Stimulated activated effector memory CD8-positive, alpha-beta T cell treated with anti-CD3 and anti-CD28 coated beads, Interleukin-12 subunit alpha, Interleukin-12 subunit beta, amount 100 ng/mL, for 72 hours (primary cell): ENCODE results near the gene C17orf75.
A peak's percentile ranks its signal among the peaks of the same experiment; 100 is the strongest.
"Not testable (repeated sequence)": the region's sequence is repeated elsewhere in the genome, so short reads cannot be mapped to it uniquely, and the experiment has no call there.

Experiments
- ATAC-seq: fragments of 150-1000 bp; cut with Tn5 transposase; 2 replicates; pipeline ENCODE4 v1.10.0; 2021
- DNase-seq, 2 donors: peaks; one replicate each; pipeline ENCODE4 v3.0.0; 2021 to 2022; ENCODE audit warnings: low spot score in 2 of 2
- H3K27ac Mint-ChIP-seq: one replicate; pipeline ENCODE4 v1.8.0; 2022; ENCODE audit warnings: mild to moderate bottlenecking, mixed read lengths
- H3K36me3 Mint-ChIP-seq: one replicate; pipeline ENCODE4 v1.8.0; 2022; ENCODE audit warnings: mild to moderate bottlenecking, mixed read lengths
- H3K4me1 Mint-ChIP-seq: one replicate; pipeline ENCODE4 v1.8.0; 2022; ENCODE audit warnings: mixed read lengths
- H3K4me3 Mint-ChIP-seq: one replicate; pipeline ENCODE4 v1.8.0; 2022; ENCODE audit warnings: mild to moderate bottlenecking, mixed read lengths
- H3K9me3 Mint-ChIP-seq: one replicate; pipeline ENCODE4 v1.8.0; 2022; ENCODE audit warnings: mixed read lengths

The C17orf75 gene

DNA sequence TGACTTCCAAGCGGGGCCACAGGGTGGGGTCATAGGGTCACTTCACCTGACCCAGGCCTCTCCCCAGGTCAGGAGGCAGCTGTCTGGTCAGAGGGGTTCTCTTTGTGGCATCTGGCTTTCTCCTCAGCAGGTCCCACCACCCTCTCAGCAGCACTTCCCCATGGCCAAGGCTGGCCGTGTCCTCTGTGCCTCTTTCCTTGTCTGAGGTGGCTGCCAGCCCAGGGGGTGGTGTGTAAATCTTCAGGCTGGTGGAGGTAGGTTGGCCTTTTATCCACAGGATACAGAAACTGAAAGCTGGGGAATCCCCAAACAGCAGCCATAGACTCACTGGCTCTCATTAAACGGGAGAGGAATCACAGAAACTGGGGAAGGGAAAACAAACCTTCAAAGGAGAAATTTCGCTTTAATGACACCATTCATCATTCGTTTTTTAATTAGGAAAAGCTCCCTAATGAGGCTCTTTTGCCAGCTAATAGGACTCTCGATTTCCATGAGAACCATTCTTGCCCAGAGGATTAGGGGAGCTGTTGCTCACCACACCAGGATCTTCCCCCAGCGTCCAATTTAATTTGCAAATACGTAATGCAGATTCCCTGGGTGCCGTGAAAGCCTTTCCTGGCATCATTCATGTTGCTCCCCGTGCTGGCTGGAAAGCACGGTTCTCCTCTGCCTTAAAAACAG is 18.0 kb downstream of the C17orf75 start:
- H3K4me1 Mint-ChIP-seq, result peaks cover 25% of the 10 kb centered on the region
- peak overlapping the region; percentile 15 for H3K4me3 Mint-ChIP-seq
- DNase-seq (peak in 1 of 2 donors; percentile 57), ATAC-seq (peak; percentile 71)
- H3K27ac Mint-ChIP-seq, result peak overlapping the region; percentile 56
- no peaks in the 10 kb centered on the region for H3K36me3 Mint-ChIP-seq
- no peaks in the 10 kb centered on the region for H3K9me3 Mint-ChIP-seq

DNA sequence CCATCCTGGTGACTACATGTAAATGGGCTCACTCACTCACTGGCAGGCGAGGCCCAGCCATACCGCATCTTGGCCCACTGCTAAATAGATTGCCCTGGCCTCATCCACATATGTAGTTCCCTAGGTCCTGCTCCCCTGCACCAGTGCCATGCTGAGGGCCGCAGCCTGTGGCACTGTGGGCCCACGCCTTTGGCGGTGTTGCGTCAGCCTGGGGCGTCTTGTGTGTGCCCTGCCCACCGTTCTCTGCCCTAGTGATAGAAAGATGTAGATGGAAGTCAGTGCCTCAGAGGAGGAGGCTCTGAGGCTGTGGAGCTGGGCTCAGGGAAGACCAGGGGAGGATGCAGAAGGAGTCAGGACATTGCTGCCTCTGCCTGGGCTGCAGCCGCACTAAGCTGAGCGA is 18.9 kb downstream of the C17orf75 start:
- Mint-ChIP-seq H3K4me1 (peaks cover 25% of the 10 kb centered on the region), H3K9me3 (no peaks in the 10 kb centered on the region), H3K4me3 (no peak overlapping the region), H3K27ac (peak overlapping the region; percentile 53), H3K36me3 (no peaks in the 10 kb centered on the region)
- ATAC-seq (no peak), DNase-seq (no peak)

DNA sequence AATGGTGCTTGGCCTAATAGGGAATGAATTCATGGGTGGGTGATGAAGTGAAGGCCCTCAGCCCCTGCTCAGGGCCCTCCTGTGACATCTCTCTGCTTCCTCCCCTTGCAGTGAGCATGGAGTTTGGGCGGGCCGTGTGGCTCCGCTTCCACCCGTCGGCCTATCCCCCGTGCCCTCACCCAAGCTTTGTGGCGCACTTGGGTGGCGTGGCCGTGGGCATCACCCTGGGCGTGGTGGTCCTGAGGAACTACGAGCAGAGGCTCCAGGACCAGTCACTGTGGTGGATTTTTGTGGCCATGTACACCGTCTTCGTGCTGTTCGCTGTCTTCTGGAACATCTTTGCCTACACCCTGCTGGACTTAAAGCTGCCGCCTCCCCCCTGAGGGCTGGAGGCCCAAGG is 21.1 kb downstream of the C17orf75 start:
- H3K9me3 Mint-ChIP-seq, result no peaks in the 10 kb centered on the region
- H3K27ac Mint-ChIP-seq, result no peak overlapping the region
- H3K4me1 Mint-ChIP-seq, result peaks cover 25% of the 10 kb centered on the region

DNA sequence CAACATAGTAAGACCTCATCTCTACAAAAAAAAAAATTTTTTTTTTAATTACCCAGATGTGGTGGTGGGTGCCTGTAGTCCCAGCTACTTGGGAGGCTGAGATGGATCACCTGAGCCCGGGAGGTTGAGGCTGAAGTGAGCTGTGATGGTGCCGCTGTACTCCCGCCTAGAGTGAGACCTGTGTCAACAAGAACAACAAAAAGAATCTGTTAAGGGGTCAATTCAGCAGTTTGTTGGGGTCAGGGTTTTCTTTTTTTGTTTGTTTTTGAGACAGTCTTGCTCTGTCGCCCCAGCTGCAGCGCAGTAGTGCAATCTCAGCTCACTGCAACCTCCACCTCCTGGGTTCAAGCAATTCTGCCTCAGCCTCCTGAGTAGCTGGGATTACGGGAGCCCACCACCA is 21.9 kb downstream of the C17orf75 start:
- not testable (repeated sequence) for ATAC-seq, H3K27ac Mint-ChIP-seq, DNase-seq, H3K9me3 Mint-ChIP-seq, H3K4me3 Mint-ChIP-seq, H3K36me3 Mint-ChIP-seq
- H3K4me1 Mint-ChIP-seq, result peaks cover 25% of the 10 kb centered on the region

More for the DNA sequence above, 21.1 kb downstream of the C17orf75 start:
- DNase-seq (no peak), ATAC-seq (no peak)
- no peaks in the 10 kb centered on the region for H3K36me3 Mint-ChIP-seq
- H3K4me3 Mint-ChIP-seq, result no peak overlapping the region

DNA sequence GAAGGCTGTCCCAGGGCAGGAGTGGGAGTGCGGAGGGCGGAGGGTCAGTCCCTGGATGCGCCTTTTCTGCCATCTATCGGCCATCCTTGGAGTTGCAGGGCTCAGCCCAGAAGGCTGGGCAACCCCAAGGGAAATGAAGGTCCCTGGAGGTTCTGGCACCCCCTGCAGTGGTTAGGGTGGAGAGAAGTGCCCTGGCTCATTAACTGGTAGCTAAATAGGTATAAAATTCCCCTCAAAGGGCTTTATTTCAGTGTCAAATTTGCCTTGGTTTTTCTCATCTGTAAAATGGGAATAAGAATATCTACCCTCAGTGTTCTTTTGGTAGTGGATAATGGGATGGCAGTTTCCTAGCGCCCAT is 22.4 kb downstream of the C17orf75 start:
- Mint-ChIP-seq H3K4me1 (peaks cover 25% of the 10 kb centered on the region), H3K9me3 (no peaks in the 10 kb centered on the region), H3K4me3 (peak overlapping the region; percentile 56), H3K27ac (peak overlapping the region; percentile 32), H3K36me3 (no peaks in the 10 kb centered on the region)
- ATAC-seq (peak; percentile 89), DNase-seq (peak; percentile 82 to 93)

DNA sequence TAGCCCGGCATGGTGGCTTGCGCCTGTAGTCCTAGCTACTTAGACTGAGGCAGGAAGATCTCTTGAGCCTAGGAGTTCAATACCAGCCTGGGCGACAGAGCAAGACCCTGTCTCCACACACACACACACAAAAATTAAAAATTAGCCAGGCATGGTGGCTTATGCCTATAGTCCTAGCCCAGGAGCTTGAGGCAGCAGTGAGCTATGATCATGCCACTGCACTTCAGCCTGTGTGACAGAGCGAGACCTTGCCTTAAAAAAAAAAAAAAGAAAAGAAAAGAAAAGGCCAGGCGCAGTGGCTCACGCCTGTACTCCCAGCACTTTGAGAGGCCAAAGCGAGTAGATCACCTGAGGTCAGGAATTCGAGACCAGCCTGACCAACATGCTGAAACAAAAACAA is 23.9 kb downstream of the C17orf75 start:
- Mint-ChIP-seq H3K36me3 (no peaks in the 10 kb centered on the region), H3K4me1 (peaks cover 16% of the 10 kb centered on the region), H3K9me3 (no peaks in the 10 kb centered on the region), H3K4me3 (no peak overlapping the region), H3K27ac (no peak overlapping the region)
- ATAC-seq (no peak), DNase-seq (no peak)

DNA sequence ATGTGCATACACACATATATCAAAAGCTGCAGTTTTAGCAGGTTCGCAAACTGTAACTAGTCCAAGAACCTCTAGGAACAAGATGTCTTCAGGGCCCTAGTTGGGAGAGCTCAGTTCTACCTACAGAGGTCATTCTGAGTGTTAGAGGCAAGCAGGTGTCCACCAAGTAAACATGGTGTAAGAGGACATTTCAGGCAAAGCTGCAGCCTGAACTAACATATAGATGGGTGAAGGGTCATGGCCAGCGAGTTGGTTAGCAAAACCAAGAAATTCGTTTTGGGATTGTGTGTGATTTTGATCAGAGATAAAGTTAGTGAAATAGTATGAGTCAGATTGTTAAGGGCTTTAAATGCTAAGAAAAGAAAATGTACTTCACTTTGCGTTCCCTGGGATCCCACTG is 24.6 kb downstream of the C17orf75 start:
- H3K27ac Mint-ChIP-seq, result no peak overlapping the region
- no peak overlapping the region for H3K4me3 Mint-ChIP-seq
- ATAC-seq (no peak), DNase-seq (no peak)
- H3K36me3 Mint-ChIP-seq, result no peaks in the 10 kb centered on the region
- H3K9me3 Mint-ChIP-seq, result no peaks in the 10 kb centered on the region
- peaks cover 10% of the 10 kb centered on the region for H3K4me1 Mint-ChIP-seq

DNA sequence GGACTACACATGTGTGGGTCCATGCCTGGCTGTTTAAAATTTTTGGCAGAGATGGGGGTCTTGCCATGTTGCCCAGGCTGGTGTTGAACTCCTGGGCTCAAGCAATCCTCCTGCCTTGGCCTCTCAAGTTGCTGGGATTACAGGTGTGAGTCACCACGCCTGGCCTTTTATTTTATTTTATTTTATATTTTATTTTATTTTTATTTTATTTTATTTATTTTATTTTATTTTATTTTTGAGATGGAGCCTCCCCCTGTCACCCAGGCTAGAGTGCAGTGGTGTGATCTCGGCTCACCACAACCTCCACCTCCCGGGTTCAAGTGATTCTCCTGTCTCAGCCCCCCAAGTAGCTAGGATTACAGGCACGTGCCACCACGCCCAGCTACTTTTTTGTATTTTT is 25.3 kb downstream of the C17orf75 start:
- not testable (repeated sequence) for H3K9me3 Mint-ChIP-seq, H3K4me1 Mint-ChIP-seq, DNase-seq, H3K4me3 Mint-ChIP-seq, H3K36me3 Mint-ChIP-seq, H3K27ac Mint-ChIP-seq, ATAC-seq

DNA sequence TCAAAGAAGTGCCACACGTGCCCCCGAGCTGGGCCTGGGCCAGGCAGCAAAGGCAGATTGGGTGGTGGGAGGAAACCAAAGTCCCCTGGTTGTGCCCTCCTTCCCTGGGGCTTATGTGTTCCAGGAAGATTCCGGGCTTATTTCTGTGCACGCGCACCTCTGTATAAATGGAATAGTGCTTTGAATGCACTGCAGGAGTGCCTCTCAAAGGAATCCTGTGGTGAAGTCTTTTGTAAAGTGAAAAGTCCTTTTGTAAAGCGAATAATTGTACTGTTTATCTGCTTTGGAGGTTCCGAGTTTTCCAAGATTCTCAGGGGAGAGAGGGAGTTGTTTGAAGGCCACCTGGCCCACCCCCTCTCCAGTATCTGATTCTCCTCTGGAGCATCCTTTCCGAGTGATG is 26.8 kb downstream of the C17orf75 start:
- DNase-seq (no peak), ATAC-seq (no peak)
- no peak overlapping the region for H3K4me3 Mint-ChIP-seq
- H3K4me1 Mint-ChIP-seq, result peaks cover 6% of the 10 kb centered on the region
- no peaks in the 10 kb centered on the region for H3K9me3 Mint-ChIP-seq
- no peak overlapping the region for H3K27ac Mint-ChIP-seq
- H3K36me3 Mint-ChIP-seq, result no peaks in the 10 kb centered on the region

DNA sequence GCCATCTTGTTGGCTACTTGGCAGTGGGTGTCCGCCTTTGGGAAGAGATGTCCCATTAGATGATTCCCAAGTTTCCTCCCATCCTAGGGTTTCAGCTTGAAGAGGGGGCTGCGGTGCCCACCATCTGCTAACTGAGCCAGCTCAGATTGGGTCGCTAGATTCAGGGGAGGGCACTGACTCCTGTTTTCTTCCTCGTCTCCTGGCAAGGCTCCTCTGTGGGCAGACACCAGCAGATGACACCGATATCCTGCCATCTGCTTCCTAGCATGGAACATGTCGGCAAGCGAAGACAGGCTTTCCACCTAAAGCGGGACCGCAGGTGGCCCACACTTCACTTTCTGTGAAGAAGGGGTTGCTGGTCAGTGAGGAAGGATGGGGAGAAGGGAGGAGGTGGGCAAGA is 27.3 kb downstream of the C17orf75 start:
- DNase-seq, result no peak
- ATAC-seq, result no peak
- H3K4me1 Mint-ChIP-seq, result peaks cover 4% of the 10 kb centered on the region
- no peaks in the 10 kb centered on the region for H3K9me3 Mint-ChIP-seq
- H3K27ac Mint-ChIP-seq, result no peak overlapping the region
- no peak overlapping the region for H3K4me3 Mint-ChIP-seq
- no peaks in the 10 kb centered on the region for H3K36me3 Mint-ChIP-seq

DNA sequence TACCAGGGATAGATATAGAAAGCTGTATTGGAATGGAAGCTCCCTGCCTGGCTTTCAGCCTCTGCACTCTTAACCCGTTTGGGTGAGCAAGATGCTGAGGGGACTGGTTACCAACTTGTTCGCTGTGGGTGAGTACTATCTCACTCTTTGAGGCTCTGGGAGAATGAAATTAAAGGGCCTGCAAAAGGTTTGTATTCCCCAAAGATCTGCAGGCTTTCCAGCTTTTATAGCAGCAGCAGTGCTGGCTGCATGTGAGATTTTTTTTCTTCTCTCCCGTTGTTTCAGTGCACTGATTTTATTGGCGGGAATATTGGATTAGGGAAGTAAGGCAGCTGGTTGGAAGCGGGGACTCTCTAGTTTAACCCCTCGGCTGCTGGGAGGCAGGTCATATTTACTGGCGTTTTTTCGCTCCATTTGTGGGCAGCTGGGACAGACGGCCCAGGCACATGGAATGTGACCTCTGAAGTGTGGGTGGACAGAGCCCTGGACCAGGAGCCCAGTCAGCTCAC is 30.9 kb downstream of the C17orf75 start:
- no peaks in the 10 kb centered on the region for H3K9me3 Mint-ChIP-seq
- DNase-seq, result no peak
- H3K4me1 Mint-ChIP-seq, result no peaks in the 10 kb centered on the region
- no peak for ATAC-seq
- H3K4me3 Mint-ChIP-seq, result no peak overlapping the region
- H3K27ac Mint-ChIP-seq, result no peak overlapping the region
- no peaks in the 10 kb centered on the region for H3K36me3 Mint-ChIP-seq

DNA sequence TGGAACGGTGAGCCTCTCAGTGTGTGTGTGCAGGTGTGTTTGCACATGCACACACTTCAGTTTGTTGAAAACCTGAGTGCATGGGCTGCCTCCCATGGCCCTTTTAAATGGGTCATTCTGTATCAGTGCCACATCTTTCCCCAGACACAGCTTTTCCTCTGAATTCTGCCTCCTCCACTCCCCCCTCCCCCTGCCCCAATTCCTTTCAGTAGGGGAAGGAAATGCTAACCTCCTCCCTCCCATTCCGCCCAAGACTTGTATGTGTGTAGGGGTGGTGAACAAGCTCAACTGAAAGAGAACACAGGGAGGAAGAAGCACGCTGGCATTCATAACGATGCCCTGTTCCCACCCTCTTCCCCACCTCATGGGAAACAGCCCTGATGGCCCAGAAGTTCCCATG is 34.3 kb downstream of the C17orf75 start:
- Mint-ChIP-seq H3K36me3 (no peaks in the 10 kb centered on the region), H3K27ac (no peak overlapping the region), H3K9me3 (no peaks in the 10 kb centered on the region), H3K4me3 (no peak overlapping the region), H3K4me1 (no peaks in the 10 kb centered on the region)
- DNase-seq (no peak), ATAC-seq (no peak)

DNA sequence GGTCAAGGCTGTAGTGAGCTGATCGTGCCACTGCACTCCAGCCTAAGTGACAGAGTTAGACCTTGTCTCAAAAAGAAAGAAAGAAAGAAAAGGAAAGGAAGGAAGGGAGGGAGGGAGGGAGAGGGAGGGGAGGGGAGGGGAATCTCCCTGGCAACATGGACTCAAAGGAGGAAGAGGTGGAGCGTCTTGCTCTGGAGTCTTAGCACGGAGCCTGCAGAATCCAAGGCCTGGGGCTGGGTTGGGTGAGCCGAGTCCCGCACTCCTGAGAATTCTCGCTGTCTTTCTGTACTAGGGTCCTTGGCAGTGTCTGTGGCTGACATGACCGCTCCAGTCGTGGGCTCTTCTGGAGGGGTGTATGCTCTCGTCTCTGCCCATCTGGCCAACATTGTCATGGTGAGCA is 36.9 kb downstream of the C17orf75 start:
- H3K36me3 Mint-ChIP-seq, result no peaks in the 10 kb centered on the region
- H3K27ac Mint-ChIP-seq, result no peak overlapping the region

DNA sequence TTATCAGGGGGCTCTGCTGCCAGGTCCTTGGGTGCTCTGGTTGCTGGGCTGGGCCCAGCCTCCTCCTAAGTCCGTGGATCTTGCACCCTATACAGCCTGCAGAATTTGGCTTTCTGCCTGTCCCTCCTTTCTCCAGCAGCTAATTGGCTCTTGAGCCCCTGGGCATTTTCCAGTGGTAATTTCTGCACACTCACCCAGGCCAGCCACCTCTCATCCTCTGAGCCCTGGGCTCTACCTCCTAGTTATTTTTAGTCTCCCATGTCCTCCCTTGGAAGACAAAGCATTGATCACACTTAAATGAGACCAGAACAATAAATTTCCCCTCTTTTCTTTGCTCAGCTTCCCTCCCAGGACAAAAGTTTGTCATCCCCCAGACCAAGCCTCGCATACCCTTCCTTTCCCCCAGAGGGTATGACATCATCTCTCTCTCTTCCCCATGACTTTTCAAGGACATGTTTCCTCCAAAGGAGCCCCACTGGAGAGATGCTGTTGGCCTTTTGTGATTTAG is 38.1 kb downstream of the C17orf75 start:
- H3K36me3 Mint-ChIP-seq, result no peaks in the 10 kb centered on the region
- H3K9me3 Mint-ChIP-seq, result no peaks in the 10 kb centered on the region
- ATAC-seq, result no peak
- no peak overlapping the region for H3K4me3 Mint-ChIP-seq
- H3K27ac Mint-ChIP-seq, result no peak overlapping the region
- DNase-seq, result no peak
- H3K4me1 Mint-ChIP-seq, result no peaks in the 10 kb centered on the region

More for the DNA sequence above, 36.9 kb downstream of the C17orf75 start:
- H3K4me3 Mint-ChIP-seq, result no peak overlapping the region
- ATAC-seq (no peak), DNase-seq (no peak)
- no peaks in the 10 kb centered on the region for H3K4me1 Mint-ChIP-seq
- H3K9me3 Mint-ChIP-seq, result no peaks in the 10 kb centered on the region

DNA sequence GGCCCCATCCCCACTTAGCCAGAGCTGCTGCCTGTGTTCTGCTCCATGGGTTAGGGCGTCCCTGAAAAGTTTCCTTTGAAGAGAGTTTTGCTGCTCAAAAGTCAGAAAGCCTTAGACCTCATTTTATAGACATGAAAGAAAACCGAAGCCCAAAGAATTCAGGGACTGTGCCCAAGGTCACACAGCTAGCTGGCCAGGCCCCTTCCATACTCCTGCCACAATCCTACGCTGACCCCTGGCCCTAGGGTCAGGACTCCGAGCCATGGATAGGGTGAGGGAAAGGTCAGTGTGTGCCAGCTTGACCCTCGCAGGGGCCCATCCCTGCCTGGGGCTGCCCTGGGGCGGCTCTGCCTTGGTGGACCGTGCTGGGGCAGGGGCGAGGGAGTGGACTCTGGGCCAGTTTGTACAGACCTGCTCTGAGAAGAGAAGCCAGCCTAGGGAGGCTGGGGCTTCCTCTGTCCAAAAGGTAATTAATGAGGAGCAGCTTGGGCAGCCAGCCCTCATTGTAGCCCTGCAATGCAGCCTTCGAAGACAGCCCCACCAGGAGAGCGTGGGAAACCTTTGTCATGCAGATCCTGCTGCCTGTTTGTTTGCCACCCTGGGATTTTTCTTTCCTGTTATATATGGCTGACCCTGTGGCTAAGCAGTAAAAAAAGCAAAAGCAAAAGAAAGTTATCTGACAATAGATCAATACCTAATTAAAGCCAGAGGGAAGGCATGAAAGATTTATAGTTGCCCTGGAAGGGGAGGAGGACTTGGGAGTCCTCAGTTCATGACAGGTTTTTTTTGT is 38.9 kb downstream of the C17orf75 start:
- H3K4me3 Mint-ChIP-seq, result no peak overlapping the region
- H3K27ac Mint-ChIP-seq, result no peak overlapping the region
- ATAC-seq (no peak), DNase-seq (no peak)
- H3K9me3 Mint-ChIP-seq, result no peaks in the 10 kb centered on the region
- H3K4me1 Mint-ChIP-seq, result no peaks in the 10 kb centered on the region
- H3K36me3 Mint-ChIP-seq, result no peaks in the 10 kb centered on the region

DNA sequence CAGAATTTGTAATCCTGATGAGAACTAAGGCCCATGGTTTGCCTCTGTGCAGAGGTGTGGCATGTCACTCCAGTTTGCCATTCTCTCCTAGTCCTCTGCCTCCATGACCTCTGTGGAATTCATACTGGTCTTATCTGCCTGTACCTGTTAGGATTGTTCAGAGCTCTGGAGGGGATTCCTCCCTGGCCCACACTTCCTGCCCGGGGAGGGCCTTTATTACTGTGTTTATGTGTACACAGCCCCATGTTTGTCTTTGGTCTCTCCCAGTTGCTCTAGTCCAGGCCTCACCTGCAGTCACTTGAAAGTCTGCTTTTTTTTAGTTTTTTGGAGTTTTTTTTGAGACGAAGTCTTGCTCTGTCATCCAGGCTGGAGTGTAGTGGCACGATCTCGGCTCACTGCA is 39.9 kb downstream of the C17orf75 start:
- H3K36me3 Mint-ChIP-seq, result no peaks in the 10 kb centered on the region
- H3K9me3 Mint-ChIP-seq, result no peaks in the 10 kb centered on the region
- ATAC-seq (no peak), DNase-seq (no peak)
- H3K4me3 Mint-ChIP-seq, result no peak overlapping the region
- no peaks in the 10 kb centered on the region for H3K4me1 Mint-ChIP-seq
- H3K27ac Mint-ChIP-seq, result no peak overlapping the region
